Measurements from ENCODE around the gene MUC2. TPM values are rescaled to one million over a fixed set of nuclear protein-coding genes. Genes with fewer than 3 reads are reported as not detected.

Gene MUC2
- total and polyA plus RNA-seq, 2 of the 4 experiments (the other 2 are of a cell fraction) = not detected

GRCh38 chr11:1057806-1058205, 16.9 kb upstream of the MUC2 start:
- POLR2A ChIA-PET (ENCODE audit: unreplicated experiment) = no interaction called here
- H4K20me1 ChIP-seq (ENCODE audit: insufficient read depth, low read length) = no peaks in the 10 kb centered on the region
- H2BK15ac ChIP-seq (ENCODE audit: low read depth, low read length) = no peak overlapping the region
- CTCF ChIA-PET = no interaction called here
- no peak overlapping the region for H4K91ac ChIP-seq (ENCODE audit: insufficient read depth, low read depth, low read length)
- H3K23ac ChIP-seq (ENCODE audit: low read depth, low read length) = no peak overlapping the region
- dilution Hi-C loops (cut with HindIII; ENCODE audit: low sequenced_read_pairs, unreplicated experiment) (no loop called here), in situ Hi-C loops (cut with MboI; ENCODE audit: low sequenced_read_pairs) (no loop called here), intact Hi-C loops (cut with micrococcal nuclease) (loop anchor here (10.0 kb wide), 1 partner anchor 213 kb away; the partner anchor contains the start of genes POLR2L and TSPAN4)
- H2AFZ ChIP-seq (replicated peaks; ENCODE audit: low read length, poor library complexity) = no peak overlapping the region
- H2AK9ac ChIP-seq (replicated peaks; ENCODE audit: low read depth, low read length, poor library complexity) = peak overlapping the region; percentile 42
- H3K4me3 ChIP-seq (ENCODE audit: insufficient read depth, low read depth, low read length) = no peak overlapping the region
- ATAC-seq (ENCODE audit: low read depth) = no peak
- no peak overlapping the region for H3K14ac ChIP-seq (replicated peaks; ENCODE audit: low read depth, low read length)
- no peak overlapping the region for H3K56ac ChIP-seq (ENCODE audit: extremely low read depth, insufficient read depth, low read length)
- no peak overlapping the region for H4K5ac ChIP-seq (ENCODE audit: low read depth, low read length)
- H3K9ac ChIP-seq (ENCODE audit: low read depth, low read length) = no peak overlapping the region
- no peak for TF ChIP-seq FOS (IDR thresholded peaks at IDR 0.05; ENCODE audit: low read depth, low read length)
- no peak for TF ChIP-seq RFX5 (IDR thresholded peaks at IDR 0.05; ENCODE audit: low read depth, low read length)
- no peak for TF ChIP-seq CEBPB (IDR thresholded peaks at IDR 0.05; ENCODE audit: low read depth, low read length)
- no peak for TF ChIP-seq MXI1 (IDR thresholded peaks at IDR 0.05; ENCODE audit: borderline replicate concordance, low read depth, low read length)
- TF ChIP-seq CHD1 (IDR thresholded peaks at IDR 0.05; ENCODE audit: low read depth, low read length) = no peak
- no peak for TF ChIP-seq MAZ (IDR thresholded peaks at IDR 0.05; ENCODE audit: borderline replicate concordance, low read depth, low read length)
- no peak for TF ChIP-seq ELK1 (IDR thresholded peaks at IDR 0.05; ENCODE audit: borderline replicate concordance, low read depth, low read length)
- TF ChIP-seq MAFK (IDR thresholded peaks at IDR 0.05; ENCODE audit: low read depth, low read length) = no peak
- TF ChIP-seq USF2 (IDR thresholded peaks at IDR 0.05; ENCODE audit: low read depth, low read length) = no peak
- TF ChIP-seq NFE2L2 (IDR thresholded peaks at IDR 0.05; ENCODE audit: low read depth, low read length) = no peak
- TF ChIP-seq CTCF (conservative IDR thresholded peaks at IDR 0.05; ENCODE audit: low read depth, low read length) = no peak
- no peak for TF ChIP-seq POLR2A (IDR thresholded peaks at IDR 0.05; ENCODE audit: low read depth, low read length)
- no peak for TF ChIP-seq RAD21 (IDR thresholded peaks at IDR 0.05; ENCODE audit: low read length)
- no peak for TF ChIP-seq SMC3 (IDR thresholded peaks at IDR 0.05; ENCODE audit: low read depth, low read length)
- no peak for TF ChIP-seq RCOR1 (IDR thresholded peaks at IDR 0.05; ENCODE audit: insufficient replicate concordance, low read length)
- no peak for TF ChIP-seq BHLHE40 (IDR thresholded peaks at IDR 0.05; ENCODE audit: low read depth, low read length)
- BruUV-seq (replicated peaks) = no TSS peak
- no peaks in the 10 kb centered on the region for H3K9me1 ChIP-seq (ENCODE audit: insufficient read depth, low read length)
- H3K4me1 ChIP-seq (ENCODE audit: control insufficient read depth, insufficient read depth, low read length) = peaks cover 12% of the 10 kb centered on the region
- WGBS, 2 experiments (ENCODE audit: extremely low coverage in 2 of 2, insufficient read length in 1 of 2) = 100% methylated on average over 7 of the region's 16 CpGs; no CpG with 5 or more reads in 1 of the 2 experiments
- no peak overlapping the region for H3K18ac ChIP-seq (ENCODE audit: low read depth, low read length)
- no peak overlapping the region; the same call in 1 of the 2 replicates for H2AK5ac ChIP-seq (ENCODE audit: low read depth, low read length)
- no peak overlapping the region for H3K4me2 ChIP-seq (ENCODE audit: low read depth, low read length)
- H3K79me1 ChIP-seq (ENCODE audit: low read depth in 1 of 2, low read length in 2 of 2) = no peaks in the 10 kb centered on the region
- no peaks in the 10 kb centered on the region for H3K36me3 ChIP-seq (ENCODE audit: control insufficient read depth, insufficient read depth, low read length)
- peaks cover 3% of the 10 kb centered on the region; the same call in 1 of the 2 replicates for H3K27me3 ChIP-seq (ENCODE audit: control insufficient read depth, insufficient read depth, low read length)
- no peak for DNase-seq
- H2BK20ac ChIP-seq (ENCODE audit: low read depth, low read length) = no peak overlapping the region
- H2BK5ac ChIP-seq (ENCODE audit: low read depth, low read length, poor library complexity, severe bottlenecking) = no peak overlapping the region
- no peak overlapping the region for H4K8ac ChIP-seq (ENCODE audit: low read depth in 2 of 2, low read length in 2 of 2)
- H3K27ac ChIP-seq (ENCODE audit: insufficient read depth, low read length) = no peak overlapping the region
- peaks cover 5% of the 10 kb centered on the region for H3K9me3 ChIP-seq (ENCODE audit: control insufficient read depth, insufficient read depth, low read length)
- H3K4ac ChIP-seq (ENCODE audit: low read depth, low read length) = no peak overlapping the region
- H2BK120ac ChIP-seq (ENCODE audit: low read depth, low read length) = 0 out of 2 replicates have a peak overlapping the region, but pooled peaks have one; percentile 32

Measured in IMR-90 (cell line).